Astrocyte (in vitro differentiated cells and primary cell): ENCODE results near the gene HOGA1.

Experiments used
- CTCF ChIP-seq: IDR thresholded peaks from 2 replicates; pipeline ENCODE4 v1.5.1; 2011; ENCODE audit warnings: low read depth, mild to moderate bottlenecking, inconsistent platforms, low read length, moderate library complexity; ENCODE audit not compliant: insufficient read depth
- EZH2 ChIP-seq: IDR thresholded peaks from 2 replicates; pipeline ENCODE4 v1.6.1; 2012; ENCODE audit warnings: mild to moderate bottlenecking, low read length, inconsistent platforms; ENCODE audit not compliant: insufficient read depth

- TF ChIP-seq CTCF (no peak), EZH2 (no peak)
Measured at GRCh38 chr10:97600616-97601015, 16.4 kb downstream of the HOGA1 start.
